NCI-H526 (cell line): ENCODE data around the gene OR2AJ1.

Experiments
- DNase-seq, 2 experiments: peaks; one replicate each; lab custom pipeline; 2025; lab: John Stamatoyannopoulos, UW

Gene OR2AJ1

DNA sequence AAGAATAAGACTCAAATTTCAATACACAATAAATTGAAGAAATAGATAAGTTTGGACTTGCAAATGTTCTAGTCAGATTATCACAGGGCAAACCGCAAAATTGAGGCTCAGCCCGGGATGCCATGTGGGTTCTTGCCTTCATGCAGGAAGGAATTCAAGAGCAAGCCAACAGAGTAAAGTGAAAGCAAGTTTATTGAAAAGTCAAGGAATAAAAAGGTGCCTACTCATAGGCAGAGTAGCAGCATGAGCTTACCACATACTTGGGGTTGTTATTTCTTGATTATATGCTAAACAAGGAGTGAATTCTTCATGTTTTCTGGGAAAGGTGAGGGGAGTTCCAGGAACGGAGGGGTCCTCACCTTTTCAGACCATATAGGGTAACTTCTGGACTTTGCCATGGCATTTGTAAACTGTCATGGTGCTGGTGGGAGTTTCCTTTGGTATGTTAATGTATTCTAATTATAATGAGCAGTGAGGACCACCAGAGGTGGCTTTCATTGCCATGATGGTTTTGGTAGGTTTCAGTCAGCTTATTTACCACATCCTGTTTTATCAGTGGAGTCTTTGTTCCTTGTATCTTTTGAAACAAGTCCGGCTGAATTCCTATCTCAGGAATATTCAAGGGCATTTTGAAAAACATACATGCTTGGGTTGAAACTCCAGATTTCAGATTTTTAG lies 38.4 kb downstream of the OR2AJ1 start:
- DNase-seq = no peak

DNA sequence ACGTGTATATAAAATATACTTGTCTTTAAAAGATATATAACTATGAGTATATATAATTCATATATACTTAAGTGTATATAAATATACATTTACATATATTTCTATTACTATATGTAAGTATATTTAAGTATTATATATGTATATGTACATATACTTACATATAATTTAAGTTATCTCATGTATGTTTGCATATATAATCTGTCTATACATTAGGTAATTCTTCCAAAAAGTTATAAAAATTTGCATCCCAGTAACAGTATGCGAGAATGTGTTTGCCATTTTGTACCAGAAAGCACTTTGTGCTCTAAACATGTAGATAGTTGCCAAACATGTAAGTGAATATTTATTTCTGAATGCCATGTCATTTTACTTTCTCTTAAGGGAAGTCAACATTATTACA lies 40.2 kb downstream of the OR2AJ1 start, which contains the start of gene OR2AK2:
Gene OR2AK2, plus strand, starts transcription at position 301 of the 400 bp plus-strand sequence. CDS start 144 bp downstream, outside the sequence.
- no peak for DNase-seq

DNA sequence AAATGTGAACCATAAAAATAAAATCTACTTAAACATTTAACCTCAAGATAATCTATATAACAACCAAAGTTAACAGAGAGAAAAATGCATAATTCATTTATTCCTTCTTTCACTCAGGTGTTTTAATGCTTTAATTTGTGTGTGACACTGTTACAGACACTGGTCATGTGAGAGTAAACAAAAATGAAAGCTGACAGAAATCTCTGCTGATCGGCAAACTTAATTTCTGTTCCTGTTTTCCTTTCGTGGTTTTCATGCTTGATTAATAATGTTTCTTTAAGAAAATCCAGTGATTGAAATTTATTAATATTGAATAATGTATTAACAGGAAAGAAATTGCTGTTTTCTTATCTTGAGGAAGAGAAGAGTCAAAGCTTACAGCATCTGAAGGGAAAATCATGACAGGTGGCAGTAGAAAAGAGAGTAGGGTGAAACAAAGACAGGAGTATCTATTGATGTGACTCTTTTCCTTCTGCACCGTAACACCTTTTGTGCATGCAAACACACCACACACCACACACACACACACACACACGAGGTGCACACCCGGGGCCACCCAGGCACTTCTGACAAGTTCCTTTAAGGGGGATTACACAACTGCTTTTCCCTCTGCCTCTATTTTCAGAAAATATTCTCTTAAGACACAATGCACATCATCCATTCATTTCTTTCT lies 42.0 kb downstream of the OR2AJ1 start:
- no peak for DNase-seq
